Endothelial cell of umbilical vein (primary cell): ENCODE measurements around the gene TMEM222.

ENCODE experiments used
- CTCF ChIP-seq, 2 donors: IDR thresholded peaks; 1 replicate in 1 of 2; 2 replicates in 1 of 2; pipeline ENCODE4 v1.5.1; 2011; ENCODE audit warnings: low read length in 2 of 2, mild to moderate bottlenecking in 2 of 2, moderate library complexity in 2 of 2, control low read depth in 1 of 2, inconsistent platforms in 1 of 2, low read depth in 1 of 2; ENCODE audit not compliant: insufficient read depth in 1 of 2; ENCODE audit errors: extremely low read depth in 1 of 2
- EZH2 ChIP-seq: IDR thresholded peaks from 2 replicates; pipeline ENCODE4 v1.6.1; 2012; ENCODE audit warnings: borderline replicate concordance, low read depth, mild to moderate bottlenecking, moderate library complexity, low read length, inconsistent platforms; ENCODE audit not compliant: severe bottlenecking
- POLR2AphosphoS5 ChIP-seq: IDR thresholded peaks from 2 replicates; pipeline ENCODE4 v1.6.1; 2012; ENCODE audit warnings: low read depth, mild to moderate bottlenecking, control low read depth, low read length, moderate library complexity; ENCODE audit not compliant: insufficient read depth

- no peak for TF ChIP-seq CTCF (IDR thresholded peaks at IDR 0.05; ENCODE audit: extremely low read depth in 1 of 2, insufficient read depth in 1 of 2, low read depth in 1 of 2, low read length in 2 of 2)
- no peak for TF ChIP-seq POLR2AphosphoS5
- no peak for TF ChIP-seq EZH2
These were observed 24.4 kb downstream of the TMEM222 start for GRCh38 chr1:27346357-27346756.
